Gastroesophageal sphincter (tissue), 3 donors: ENCODE data around the gene EXOC6B.

ENCODE experiments used
- EP300 ChIP-seq: sonication (generic); formaldehyde crosslinking; IDR thresholded peaks from one replicate; pipeline ENCODE4 v1.6.1; 2017; ENCODE audit warnings: antibody characterized with exemption, mild to moderate bottlenecking
- POLR2A ChIP-seq, 2 donors: fragments of 450-650 bp; IDR thresholded peaks; one replicate each; pipeline ENCODE4 v1.6.1; 2017; ENCODE audit warnings: antibody characterized with exemption in 2 of 2, mild to moderate bottlenecking in 2 of 2, moderate library complexity in 1 of 2
- POLR2AphosphoS5 ChIP-seq: sonication (generic); formaldehyde crosslinking; IDR thresholded peaks from one replicate; pipeline ENCODE4 v1.6.1; 2017; ENCODE audit warnings: antibody characterized with exemption
- TF ChIP-seq, protein P1 (sequence below), 4 experiments: fragments of 200-600 bp in 2 of 4; fragments of 450-650 bp in 2 of 4; sonication (generic) in 1 of 4; IDR thresholded peaks; one replicate each; pipeline ENCODE4 v1.5.1; 2017 to 2019; ENCODE audit warnings: antibody characterized with exemption in 4 of 4, mild to moderate bottlenecking in 2 of 4, moderate library complexity in 2 of 4

DNA sequence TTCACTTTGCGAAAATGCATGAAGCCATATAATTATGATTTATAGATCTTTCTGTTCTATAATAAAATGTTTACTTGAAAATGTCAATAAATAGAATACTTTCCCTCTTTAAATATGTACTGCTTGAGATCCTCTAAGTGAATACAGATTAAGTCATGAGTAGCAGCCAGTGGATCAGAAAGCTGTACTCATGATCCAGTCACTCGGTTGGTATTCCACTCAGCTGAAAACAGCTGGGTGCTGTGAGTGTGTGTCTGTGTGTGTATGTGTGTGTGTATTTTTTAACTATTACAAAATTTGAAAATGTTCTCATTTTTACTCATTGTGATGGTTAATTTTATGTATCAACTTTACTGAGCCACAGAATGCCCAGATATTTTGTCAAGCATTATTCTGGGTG, 536.5 kb downstream of the EXOC6B start:
- TF ChIP-seq POLR2AphosphoS5, result no peak
- TF ChIP-seq, protein P1, sequence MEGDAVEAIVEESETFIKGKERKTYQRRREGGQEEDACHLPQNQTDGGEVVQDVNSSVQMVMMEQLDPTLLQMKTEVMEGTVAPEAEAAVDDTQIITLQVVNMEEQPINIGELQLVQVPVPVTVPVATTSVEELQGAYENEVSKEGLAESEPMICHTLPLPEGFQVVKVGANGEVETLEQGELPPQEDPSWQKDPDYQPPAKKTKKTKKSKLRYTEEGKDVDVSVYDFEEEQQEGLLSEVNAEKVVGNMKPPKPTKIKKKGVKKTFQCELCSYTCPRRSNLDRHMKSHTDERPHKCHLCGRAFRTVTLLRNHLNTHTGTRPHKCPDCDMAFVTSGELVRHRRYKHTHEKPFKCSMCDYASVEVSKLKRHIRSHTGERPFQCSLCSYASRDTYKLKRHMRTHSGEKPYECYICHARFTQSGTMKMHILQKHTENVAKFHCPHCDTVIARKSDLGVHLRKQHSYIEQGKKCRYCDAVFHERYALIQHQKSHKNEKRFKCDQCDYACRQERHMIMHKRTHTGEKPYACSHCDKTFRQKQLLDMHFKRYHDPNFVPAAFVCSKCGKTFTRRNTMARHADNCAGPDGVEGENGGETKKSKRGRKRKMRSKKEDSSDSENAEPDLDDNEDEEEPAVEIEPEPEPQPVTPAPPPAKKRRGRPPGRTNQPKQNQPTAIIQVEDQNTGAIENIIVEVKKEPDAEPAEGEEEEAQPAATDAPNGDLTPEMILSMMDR (IDR thresholded peaks at IDR 0.05), result no peak
- TF ChIP-seq POLR2A (IDR thresholded peaks at IDR 0.05), result no peak
- TF ChIP-seq EP300, result no peak
